ENCODE data around the gene IRF6. TPM values are rescaled to one million over a fixed set of nuclear protein-coding genes. Genes with fewer than 3 reads are reported as not detected.

IRF6 gene
- total RNA-seq, 1 experiment from 2014 or later: 61.6 TPM

DNA sequence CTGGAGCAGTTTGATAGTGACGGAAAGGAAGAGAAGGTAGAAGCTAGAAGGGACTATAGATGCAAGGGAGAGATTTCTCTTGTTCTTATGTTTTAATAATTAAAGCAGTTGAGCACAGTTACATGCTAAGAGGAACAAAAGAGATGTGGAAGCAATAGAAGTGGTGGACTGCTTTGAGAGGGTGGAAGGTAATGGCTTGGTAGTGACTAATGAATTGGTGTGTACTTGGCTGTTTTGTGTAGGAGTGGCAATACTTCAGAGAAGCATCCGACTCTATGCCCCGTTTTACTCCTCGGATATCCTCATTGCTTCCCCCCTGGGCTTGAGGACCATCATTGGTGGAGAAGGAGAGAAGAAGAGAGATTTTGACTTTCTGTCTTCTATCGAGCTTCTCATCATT lies 34.7 kb upstream of the IRF6 start:
- ATAC-seq: no peak
- no peaks in the 10 kb centered on the region for H3K9me2 ChIP-seq (replicated peaks; ENCODE audit: low read length)
- intact Hi-C loops (cut with micrococcal nuclease): no loop called here
- peaks cover 26% of the 10 kb centered on the region for H3K4me1 ChIP-seq (ENCODE audit: insufficient read depth, low read length)
- H3K9ac ChIP-seq (ENCODE audit: low read length): peak overlapping the region; percentile 19; the same call in 1 of the 2 replicates
- H4K20me1 ChIP-seq (ENCODE audit: low read length): no peaks in the 10 kb centered on the region
- H3K4me3 ChIP-seq (ENCODE audit: low read length): peak overlapping the region; percentile 17; the same call in 1 of the 2 replicates
- POLR2A ChIA-PET (ENCODE audit: unreplicated experiment): interaction anchor here (0.5 to 0.6 kb wide), 3 partner anchors 50 to 173 kb away, joined by 3 to 4 read pairs (median 4); partner anchors contain the start of gene C1orf74
- H3F3A ChIP-seq (ENCODE audit: low read length, unreplicated experiment): peaks cover 14% of the 10 kb centered on the region
- H3K79me2 ChIP-seq (ENCODE audit: low read length): peaks cover 16% of the 10 kb centered on the region
- H3K9me3 ChIP-seq (ENCODE audit: low read length): no peaks in the 10 kb centered on the region
- CTCF ChIA-PET: interaction anchor here (0.8 to 1.7 kb wide), 3 partner anchors 10 to 17 kb away, joined by 4 to 9 read pairs (median 6); no protein-coding TSS in a partner anchor
- peak overlapping the region; percentile 79 for H3K27ac ChIP-seq (ENCODE audit: low read length)
- no peaks in the 10 kb centered on the region for H3K27me3 ChIP-seq (ENCODE audit: low read length)
- TF ChIP-seq EZH2phosphoT487 (IDR thresholded peaks at IDR 0.05; ENCODE audit: borderline replicate concordance, low read length) (no peak), EZH2 (IDR thresholded peaks at IDR 0.05; ENCODE audit: low read length, unreplicated experiment) (no peak)
- TF ChIP-seq, protein P1, sequence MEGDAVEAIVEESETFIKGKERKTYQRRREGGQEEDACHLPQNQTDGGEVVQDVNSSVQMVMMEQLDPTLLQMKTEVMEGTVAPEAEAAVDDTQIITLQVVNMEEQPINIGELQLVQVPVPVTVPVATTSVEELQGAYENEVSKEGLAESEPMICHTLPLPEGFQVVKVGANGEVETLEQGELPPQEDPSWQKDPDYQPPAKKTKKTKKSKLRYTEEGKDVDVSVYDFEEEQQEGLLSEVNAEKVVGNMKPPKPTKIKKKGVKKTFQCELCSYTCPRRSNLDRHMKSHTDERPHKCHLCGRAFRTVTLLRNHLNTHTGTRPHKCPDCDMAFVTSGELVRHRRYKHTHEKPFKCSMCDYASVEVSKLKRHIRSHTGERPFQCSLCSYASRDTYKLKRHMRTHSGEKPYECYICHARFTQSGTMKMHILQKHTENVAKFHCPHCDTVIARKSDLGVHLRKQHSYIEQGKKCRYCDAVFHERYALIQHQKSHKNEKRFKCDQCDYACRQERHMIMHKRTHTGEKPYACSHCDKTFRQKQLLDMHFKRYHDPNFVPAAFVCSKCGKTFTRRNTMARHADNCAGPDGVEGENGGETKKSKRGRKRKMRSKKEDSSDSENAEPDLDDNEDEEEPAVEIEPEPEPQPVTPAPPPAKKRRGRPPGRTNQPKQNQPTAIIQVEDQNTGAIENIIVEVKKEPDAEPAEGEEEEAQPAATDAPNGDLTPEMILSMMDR (conservative IDR thresholded peaks at IDR 0.05; ENCODE audit: low read depth, low read length): no peak
- peaks cover 88% of the 10 kb centered on the region for H3K36me3 ChIP-seq (ENCODE audit: low read depth, low read length)
- DNase-seq: no peak
- no peak overlapping the region for H2AFZ ChIP-seq (ENCODE audit: low read length)
- BruUV-seq (replicated peaks): no TSS peak
- H3K4me2 ChIP-seq (ENCODE audit: low read length): peak overlapping the region; percentile 59

DNA sequence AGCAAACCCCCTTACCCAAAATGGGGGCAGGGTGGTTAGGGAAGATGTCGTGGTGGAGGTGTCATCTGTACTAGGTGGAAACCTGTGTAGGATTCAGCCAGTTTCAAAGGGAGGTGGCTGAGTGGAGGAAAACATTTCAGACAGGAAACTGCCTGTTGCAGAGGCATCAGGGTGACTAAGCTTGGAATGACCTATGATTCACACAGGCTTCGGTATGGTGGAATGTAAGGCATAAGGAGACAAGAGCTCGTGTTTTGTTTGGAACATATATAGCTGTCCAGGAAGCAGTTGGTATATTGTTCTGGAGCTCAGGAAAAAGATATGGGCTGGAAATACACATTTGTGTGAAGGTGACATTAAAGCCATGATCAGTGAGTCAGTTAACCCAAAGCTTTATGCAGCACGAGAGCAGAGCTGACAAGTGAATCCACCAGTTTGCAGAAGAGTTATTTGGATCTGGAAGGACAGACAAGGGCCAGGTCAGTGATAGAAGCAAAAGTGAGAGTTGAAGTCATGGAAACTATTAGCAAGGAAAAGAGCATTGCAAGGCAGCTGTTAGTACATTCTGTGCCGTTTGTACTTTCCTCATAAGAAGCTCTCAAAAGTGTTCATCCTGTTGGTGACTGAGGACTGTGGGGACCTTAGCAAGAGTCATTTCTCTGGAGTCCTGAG lies 34.1 kb upstream of the IRF6 start:
- H3K9me3 ChIP-seq (ENCODE audit: low read length): no peaks in the 10 kb centered on the region
- H3K4me2 ChIP-seq (ENCODE audit: low read length): peak overlapping the region; percentile 59
- H3K4me1 ChIP-seq (ENCODE audit: insufficient read depth, low read length): peaks cover 26% of the 10 kb centered on the region
- peaks cover 16% of the 10 kb centered on the region for H3K79me2 ChIP-seq (ENCODE audit: low read length)
- TF ChIP-seq EZH2phosphoT487 (IDR thresholded peaks at IDR 0.05; ENCODE audit: borderline replicate concordance, low read length): no peak
- TF ChIP-seq, protein P1 (conservative IDR thresholded peaks at IDR 0.05; ENCODE audit: low read depth, low read length): no peak
- no peak for TF ChIP-seq EZH2 (IDR thresholded peaks at IDR 0.05; ENCODE audit: low read length, unreplicated experiment)
- no peak overlapping the region for H2AFZ ChIP-seq (ENCODE audit: low read length)
- H3K27me3 ChIP-seq (ENCODE audit: low read length): no peaks in the 10 kb centered on the region
- CTCF ChIA-PET: interaction anchor here (0.8 to 1.7 kb wide), 3 partner anchors 10 to 17 kb away, joined by 4 to 9 read pairs (median 6); no protein-coding TSS in a partner anchor
- ATAC-seq (peak; percentile 99), DNase-seq (peak; percentile 96)
- H3K4me3 ChIP-seq (ENCODE audit: low read length): peak overlapping the region; percentile 17; the same call in 1 of the 2 replicates
- no TSS peak for BruUV-seq (replicated peaks)
- peaks cover 14% of the 10 kb centered on the region for H3F3A ChIP-seq (ENCODE audit: low read length, unreplicated experiment)
- intact Hi-C loops (cut with micrococcal nuclease): no loop called here
- no peaks in the 10 kb centered on the region for H3K9me2 ChIP-seq (replicated peaks; ENCODE audit: low read length)
- peaks cover 88% of the 10 kb centered on the region for H3K36me3 ChIP-seq (ENCODE audit: low read depth, low read length)
- POLR2A ChIA-PET (ENCODE audit: unreplicated experiment): interaction anchor here (0.5 to 0.9 kb wide), 4 partner anchors 9 to 190 kb away, joined by 3 to 15 read pairs (median 4); partner anchors contain the start of gene C1orf74
- peak overlapping the region; percentile 79 for H3K27ac ChIP-seq (ENCODE audit: low read length)
- H3K9ac ChIP-seq (ENCODE audit: low read length): peak overlapping the region; percentile 19; the same call in 1 of the 2 replicates
- H4K20me1 ChIP-seq (ENCODE audit: low read length): no peaks in the 10 kb centered on the region

DNA sequence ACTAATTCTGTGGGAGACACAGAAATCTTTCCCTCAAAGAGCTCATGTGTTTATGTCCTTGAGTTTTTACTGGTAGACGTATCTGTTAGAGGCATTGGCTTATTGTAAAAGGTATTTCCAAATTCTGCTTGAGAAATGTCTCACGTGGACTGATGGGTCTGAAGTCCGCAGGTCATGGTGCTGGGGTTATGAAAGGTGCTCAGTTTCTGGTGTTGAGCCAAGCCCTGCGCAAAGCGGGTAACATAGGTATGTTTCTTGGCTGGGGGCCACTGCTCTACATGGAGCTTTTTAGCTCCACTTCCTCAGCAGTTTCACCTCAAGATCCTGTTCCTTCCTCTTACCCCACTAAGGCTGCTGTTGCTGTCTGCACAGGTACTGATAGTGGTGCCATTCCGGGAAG lies 32.6 kb upstream of the IRF6 start:
- Histone ChIP-seq H3K9ac (ENCODE audit: low read length) (no peak overlapping the region), H4K20me1 (ENCODE audit: low read length) (no peaks in the 10 kb centered on the region), H3K4me3 (ENCODE audit: low read length) (no peak overlapping the region), H3K36me3 (ENCODE audit: low read depth, low read length) (peaks cover 94% of the 10 kb centered on the region), H3K27ac (ENCODE audit: low read length) (no peak overlapping the region; the same call in 1 of the 2 replicates), H3K79me2 (ENCODE audit: low read length) (peaks cover 16% of the 10 kb centered on the region), H3F3A (ENCODE audit: low read length, unreplicated experiment) (peaks cover 14% of the 10 kb centered on the region), H3K9me3 (ENCODE audit: low read length) (no peaks in the 10 kb centered on the region), H2AFZ (ENCODE audit: low read length) (no peak overlapping the region), H3K27me3 (ENCODE audit: low read length) (no peaks in the 10 kb centered on the region), H3K4me1 (ENCODE audit: insufficient read depth, low read length) (peaks cover 26% of the 10 kb centered on the region), H3K4me2 (ENCODE audit: low read length) (no peak overlapping the region), H3K9me2 (replicated peaks; ENCODE audit: low read length) (no peaks in the 10 kb centered on the region)
- ATAC-seq: no peak
- DNase-seq: no peak
- TF ChIP-seq EZH2 (IDR thresholded peaks at IDR 0.05; ENCODE audit: low read length, unreplicated experiment) (no peak), EZH2phosphoT487 (IDR thresholded peaks at IDR 0.05; ENCODE audit: borderline replicate concordance, low read length) (no peak)
- TF ChIP-seq, protein P1 (conservative IDR thresholded peaks at IDR 0.05; ENCODE audit: low read depth, low read length): no peak
- intact Hi-C loops (cut with micrococcal nuclease): no loop called here
- BruUV-seq (replicated peaks): no TSS peak
- ChIA-PET POLR2A (ENCODE audit: unreplicated experiment) (no interaction called here), CTCF (no interaction called here)

All from PC-3 (cell line).